IMR-90 (cell line): Measurements from ENCODE around the gene MSL3B.
A peak's percentile ranks its signal among the peaks of the same experiment; 100 is the strongest.

Source experiments
- ATAC-seq: fragments of 200-7000 bp; cut with Tn5 transposase; 2 replicates; pipeline ENCODE4 v1.9.1; 2020; ENCODE audit warnings: low read depth, mild to moderate bottlenecking, moderate library complexity
- BruUV-seq: library from RNA; stranded (reverse); fragments of 400-500 nt; replicated peaks from 2 replicates; lab custom pipeline; 2021; lab: Mats Ljungman, UMichigan
- CTCF ChIA-PET: fragments of 300-600 bp; formaldehyde crosslinking; extraction: SDS; loops from one replicate; lab custom pipeline; 2021; ENCODE audit warnings: antibody characterized with exemption; lab: Yijun Ruan, JAX
- POLR2A ChIA-PET: fragments of 300-600 bp; sonication (Branson Sonifier 250); formaldehyde crosslinking; loops from one replicate; lab custom pipeline; 2022; ENCODE audit warnings: antibody characterized with exemption; ENCODE audit not compliant: unreplicated experiment; lab: Charles Lee
- DNase-seq: peaks from one replicate; pipeline ENCODE4 v3.0.0; 2013
- H2AFZ ChIP-seq: replicated peaks from 2 replicates; pipeline ENCODE3; 2013; ENCODE audit warnings: low read length, mild to moderate bottlenecking; ENCODE audit not compliant: poor library complexity
- H2AK5ac ChIP-seq: 2 replicates; pipeline ENCODE4 v1.6.1; 2013; ENCODE audit warnings: low read depth, low read length, inconsistent platforms
- H2AK9ac ChIP-seq: replicated peaks from 2 replicates; pipeline ENCODE3; 2013; ENCODE audit warnings: mild to moderate bottlenecking, low read depth, low read length, moderate library complexity; ENCODE audit not compliant: poor library complexity
- H2BK120ac ChIP-seq: 2 replicates; pipeline ENCODE4 v1.6.1; 2013; ENCODE audit warnings: low read depth, low read length, inconsistent platforms
- H2BK15ac ChIP-seq: 3 replicates; pipeline ENCODE4 v1.6.1; 2013; ENCODE audit warnings: low read depth, low read length, inconsistent platforms
- H2BK20ac ChIP-seq: 2 replicates; pipeline ENCODE4 v1.6.1; 2013; ENCODE audit warnings: low read depth, mild to moderate bottlenecking, inconsistent platforms, low read length, moderate library complexity
- H2BK5ac ChIP-seq: 2 replicates; pipeline ENCODE4 v1.6.1; 2013; ENCODE audit warnings: mild to moderate bottlenecking, low read depth, low read length, inconsistent platforms; ENCODE audit not compliant: poor library complexity, severe bottlenecking
- H3K14ac ChIP-seq: replicated peaks from 2 replicates; pipeline ENCODE4 v1.6.1; 2013; ENCODE audit warnings: low read depth, low read length, inconsistent platforms
- H3K18ac ChIP-seq: 2 replicates; pipeline ENCODE4 v1.6.1; 2013; ENCODE audit warnings: low read depth, low read length, control low read depth
- H3K23ac ChIP-seq: 2 replicates; pipeline ENCODE4 v1.6.1; 2013; ENCODE audit warnings: low read depth, low read length, inconsistent platforms
- H3K27ac ChIP-seq: 2 replicates; pipeline ENCODE4 v1.5.1; 2013; ENCODE audit warnings: mild to moderate bottlenecking, control low read depth, low read length; ENCODE audit not compliant: insufficient read depth
- H3K27me3 ChIP-seq: 2 replicates; pipeline ENCODE4 v1.6.1; 2013; ENCODE audit warnings: low read length; ENCODE audit not compliant: control insufficient read depth, insufficient read depth
- H3K36me3 ChIP-seq: 2 replicates; pipeline ENCODE4 v1.6.1; 2013; ENCODE audit warnings: low read length, mixed read lengths; ENCODE audit not compliant: control insufficient read depth, insufficient read depth
- H3K4ac ChIP-seq: 2 replicates; pipeline ENCODE4 v1.6.1; 2013; ENCODE audit warnings: low read depth, low read length, inconsistent platforms
- H3K4me1 ChIP-seq: 2 replicates; pipeline ENCODE4 v1.6.1; 2013; ENCODE audit warnings: low read length, mixed read lengths; ENCODE audit not compliant: control insufficient read depth, insufficient read depth
- H3K4me2 ChIP-seq: 2 replicates; pipeline ENCODE4 v1.6.1; 2013; ENCODE audit warnings: low read depth, mild to moderate bottlenecking, control low read depth, low read length, moderate library complexity
- H3K4me3 ChIP-seq: 2 replicates; pipeline ENCODE4 v1.5.1; 2013; ENCODE audit warnings: low read depth, mild to moderate bottlenecking, control low read depth, low read length, moderate library complexity; ENCODE audit not compliant: insufficient read depth
- H3K56ac ChIP-seq: 2 replicates; pipeline ENCODE4 v1.6.1; 2013; ENCODE audit warnings: low read length, inconsistent platforms; ENCODE audit not compliant: insufficient read depth; ENCODE audit errors: extremely low read depth
- H3K79me1 ChIP-seq, 2 experiments: 2 replicates each; pipeline ENCODE4 v1.6.1; 2013; ENCODE audit warnings: low read length in 2 of 2, inconsistent platforms in 1 of 2, low read depth in 1 of 2
- H3K9ac ChIP-seq: 2 replicates; pipeline ENCODE4 v1.6.1; 2013; ENCODE audit warnings: low read depth, low read length, control low read depth
- H3K9me1 ChIP-seq: 2 replicates; pipeline ENCODE4 v1.6.1; 2013; ENCODE audit warnings: low read length, inconsistent platforms; ENCODE audit not compliant: insufficient read depth
- H3K9me3 ChIP-seq: 2 replicates; pipeline ENCODE4 v1.6.1; 2013; ENCODE audit warnings: low read length; ENCODE audit not compliant: control insufficient read depth, insufficient read depth
- H4K20me1 ChIP-seq: 2 replicates; pipeline ENCODE4 v1.6.1; 2013; ENCODE audit warnings: low read length, inconsistent platforms; ENCODE audit not compliant: insufficient read depth
- H4K5ac ChIP-seq: 2 replicates; pipeline ENCODE4 v1.6.1; 2013; ENCODE audit warnings: mild to moderate bottlenecking, low read depth, low read length, control low read depth
- H4K8ac ChIP-seq, 2 experiments: 2 replicates each; pipeline ENCODE4 v1.6.1; 2013; ENCODE audit warnings: low read depth in 2 of 2, low read length in 2 of 2, control low read depth in 1 of 2, inconsistent platforms in 1 of 2
- H4K91ac ChIP-seq: 2 replicates; pipeline ENCODE4 v1.6.1; 2013; ENCODE audit warnings: low read depth, low read length, inconsistent platforms; ENCODE audit not compliant: insufficient read depth
- BHLHE40 ChIP-seq: fragments of 150-350 bp; IDR thresholded peaks from 2 replicates; pipeline ENCODE4 v1.6.1; 2016; ENCODE audit warnings: mild to moderate bottlenecking, low read depth, low read length
- MAFK ChIP-seq: IDR thresholded peaks from 2 replicates; pipeline ENCODE4 v1.6.1; 2012; ENCODE audit warnings: low read depth, low read length, improper control_type of control experiment
- MXI1 ChIP-seq: IDR thresholded peaks from 2 replicates; pipeline ENCODE4 v1.6.1; 2012; ENCODE audit warnings: low read depth, mild to moderate bottlenecking, low read length, moderate library complexity, borderline replicate concordance
- RAD21 ChIP-seq: IDR thresholded peaks from 2 replicates; pipeline ENCODE4 v1.6.1; 2012; ENCODE audit warnings: low read length, improper control_type of control experiment
- WGBS, 2 experiments: methylation state at CpG; one replicate each; pipeline versions ENCODE4 v1.1.5 to v1.1.7; 2013; ENCODE audit warnings: missing lambda C conversion rate in 2 of 2; ENCODE audit not compliant: insufficient read length in 1 of 2; ENCODE audit errors: extremely low coverage in 2 of 2; 5-methylcytosine and 5-hydroxymethylcytosine counted together
- dilution Hi-C: fragments of 300-500 bp; cut with HindIII; formaldehyde crosslinking; loops from one replicate; pipeline ENCODE4 v1.14.3; 2018; ENCODE audit warnings: low sequenced_read_pairs; ENCODE audit not compliant: unreplicated experiment
- in situ Hi-C: fragments of 300-500 bp; cut with MboI; formaldehyde crosslinking; loops from 3 replicates; pipeline ENCODE4 v1.14.3; 2019; ENCODE audit warnings: low sequenced_read_pairs, inconsistent platforms, mixed read lengths
- intact Hi-C: fragments of 100-400 bp; cut with micrococcal nuclease; formaldehyde crosslinking; loops from 2 replicates; pipeline ENCODE4 v1.10.0; 2022

The MSL3B gene

GRCh38 chr2:233833345-233833744, 34.8 kb downstream of the MSL3B start:
- in situ Hi-C loops (loop anchor here (25.0 kb wide), 1 partner anchor 371 kb away; no protein-coding TSS in a partner anchor), intact Hi-C loops (no loop called here), dilution Hi-C loops (no loop called here)
- Histone ChIP-seq H3K9ac (no peak overlapping the region), H3K9me1 (peaks cover 2% of the 10 kb centered on the region), H3K18ac (no peak overlapping the region; the same call in 1 of the 2 replicates), H2BK5ac (peak overlapping the region; percentile 1), H4K5ac (peak overlapping the region; percentile 83), H3K79me1 (peaks cover 20 to 42% of the 10 kb centered on the region in 2 experiments), H2BK15ac (no peak overlapping the region), H3K27me3 (no peaks in the 10 kb centered on the region), H4K8ac (peak overlapping the region in 1 of 2 experiments; percentile 64; a peak in 2 of 4 replicates), H2AFZ (peak overlapping the region; percentile 73), H4K91ac (no peak overlapping the region; the same call in 1 of the 2 replicates), H3K4me1 (peaks cover 3% of the 10 kb centered on the region), H3K56ac (no peak overlapping the region), H3K9me3 (no peaks in the 10 kb centered on the region), H2BK120ac (peak overlapping the region; percentile 34; the same call in 1 of the 2 replicates), H3K4me3 (no peak overlapping the region), H3K23ac (peak overlapping the region; percentile 24; the same call in 1 of the 2 replicates), H2AK9ac (no peak overlapping the region), H4K20me1 (peaks cover 3% of the 10 kb centered on the region; the same call in 1 of the 2 replicates), H2BK20ac (no peak overlapping the region), H3K27ac (peak overlapping the region; percentile 38; the same call in 1 of the 2 replicates), H3K14ac (no peak overlapping the region; the same call in 1 of the 2 replicates), H3K4me2 (no peak overlapping the region), H3K4ac (0 out of 2 replicates have a peak overlapping the region, but pooled peaks have one; percentile 11), H3K36me3 (no peaks in the 10 kb centered on the region; the same call in 1 of the 2 replicates), H2AK5ac (no peak overlapping the region)
- POLR2A ChIA-PET: no interaction called here
- TF ChIP-seq MAFK (no peak), MXI1 (no peak), RAD21 (no peak), BHLHE40 (no peak)
- 40% methylated on average over 2 of the region's 10 CpGs; no CpG with 5 or more reads in 1 of the 2 experiments for WGBS, 2 experiments
- CTCF ChIA-PET: interaction anchor here (1.7 kb wide), 1 partner anchor 385 kb away, joined by 4 read pairs; no protein-coding TSS in a partner anchor
- BruUV-seq: no TSS peak
- ATAC-seq: no peak
- no peak for DNase-seq
